ENCODE measurements around the gene PPP1R18. TPM values are rescaled to one million over a fixed set of nuclear protein-coding genes. Genes with fewer than 3 reads are reported as not detected.

Gene PPP1R18
- total RNA-seq, 1 experiment from 2014 or later: 49.9 TPM

- H3F3A ChIP-seq (ENCODE audit: low read length, unreplicated experiment): peaks cover 5% of the 10 kb centered on the region
- intact Hi-C loops (cut with micrococcal nuclease): loop anchor here (1.0 kb wide), 1 partner anchor 30 kb away; no protein-coding TSS in a partner anchor
- TF ChIP-seq EZH2phosphoT487 (IDR thresholded peaks at IDR 0.05; ENCODE audit: borderline replicate concordance, low read length): no peak
- no peak for TF ChIP-seq CTCF (conservative IDR thresholded peaks at IDR 0.05; ENCODE audit: low read depth, low read length)
- no peak for TF ChIP-seq EZH2 (IDR thresholded peaks at IDR 0.05; ENCODE audit: low read length, unreplicated experiment)
- H3K36me3 ChIP-seq (ENCODE audit: low read depth, low read length): peaks cover 25% of the 10 kb centered on the region
- no peaks in the 10 kb centered on the region for H3K9me3 ChIP-seq (ENCODE audit: low read length)
- peak within 1 kb of the TSS; percentile 90 for H2AFZ ChIP-seq (ENCODE audit: low read length)
- no TSS peak for BruUV-seq (replicated peaks)
- H3K9ac ChIP-seq (ENCODE audit: low read length): peak within 1 kb of the TSS; percentile 92
- ChIA-PET POLR2A (ENCODE audit: unreplicated experiment) (interaction anchor here (0.5 to 1.0 kb wide), 8 partner anchors 9 to 504 kb away, joined by 3 to 7 read pairs (median 4); partner anchors contain the start of genes MRPS18B, NRM and TRIM26), CTCF (interaction anchor here (0.7 to 1.1 kb wide), 2 partner anchors 26 to 30 kb away, joined by 3 to 4 read pairs; partner anchors contain the start of gene NRM)
- DNase-seq (peak; percentile 99), ATAC-seq (peak; percentile 76)
- no peaks in the 10 kb centered on the region for H3K27me3 ChIP-seq (ENCODE audit: low read length)
- H3K4me1 ChIP-seq (ENCODE audit: insufficient read depth, low read length): peaks cover 30% of the 10 kb centered on the region
- H3K4me3 ChIP-seq (ENCODE audit: low read length): peak within 1 kb of the TSS; percentile 71
- peaks cover 6% of the 10 kb centered on the region for H4K20me1 ChIP-seq (ENCODE audit: low read length)
- peak within 1 kb of the TSS; percentile 89 for H3K27ac ChIP-seq (ENCODE audit: low read length)
- H3K9me2 ChIP-seq (replicated peaks; ENCODE audit: low read length): no peaks in the 10 kb centered on the region
- peaks cover 63% of the 10 kb centered on the region for H3K79me2 ChIP-seq (ENCODE audit: low read length)
- H3K4me2 ChIP-seq (ENCODE audit: low read length): peak within 1 kb of the TSS; percentile 93
Measured at GRCh38 chr6:30717129-30717844, 30.8 kb upstream of the PPP1R18 start, which contains the start of gene MDC1. Gene MDC1 (minus strand): TSS chr6:30717281. CDS start chr6:30715175, 2,106 bp downstream.

- Histone ChIP-seq H3K4me1 (ENCODE audit: insufficient read depth, low read length) (peaks cover 30% of the 10 kb centered on the region), H3K4me3 (ENCODE audit: low read length) (peak overlapping the region; percentile 71), H3K79me2 (ENCODE audit: low read length) (peaks cover 58% of the 10 kb centered on the region), H3K9me3 (ENCODE audit: low read length) (no peaks in the 10 kb centered on the region), H3K9me2 (replicated peaks; ENCODE audit: low read length) (no peaks in the 10 kb centered on the region), H3K9ac (ENCODE audit: low read length) (peak overlapping the region; percentile 92), H3F3A (ENCODE audit: low read length, unreplicated experiment) (peaks cover 5% of the 10 kb centered on the region), H3K27ac (ENCODE audit: low read length) (peak overlapping the region; percentile 89), H4K20me1 (ENCODE audit: low read length) (peaks cover 4% of the 10 kb centered on the region), H3K36me3 (ENCODE audit: low read depth, low read length) (peaks cover 21% of the 10 kb centered on the region), H3K27me3 (ENCODE audit: low read length) (no peaks in the 10 kb centered on the region), H2AFZ (ENCODE audit: low read length) (peak overlapping the region; percentile 90), H3K4me2 (ENCODE audit: low read length) (peak overlapping the region; percentile 82)
- DNase-seq: no peak
- BruUV-seq (replicated peaks): TSS peak; percentile 63
- CTCF ChIA-PET: interaction anchor here (0.7 to 1.1 kb wide), 2 partner anchors 26 to 29 kb away, joined by 3 to 4 read pairs; partner anchors contain the start of gene NRM
- no peak for ATAC-seq
- TF ChIP-seq CTCF (conservative IDR thresholded peaks at IDR 0.05; ENCODE audit: low read depth, low read length) (no peak), EZH2phosphoT487 (IDR thresholded peaks at IDR 0.05; ENCODE audit: borderline replicate concordance, low read length) (no peak)
- POLR2A ChIA-PET (ENCODE audit: unreplicated experiment): interaction anchor here (0.5 to 1.0 kb wide), 5 partner anchors 12 to 99 kb away, joined by 3 to 7 read pairs (median 5); partner anchors contain the start of genes MRPS18B and NRM
- intact Hi-C loops (cut with micrococcal nuclease): loop anchor here (1.0 kb wide), 1 partner anchor 30 kb away; no protein-coding TSS in a partner anchor
Measured at GRCh38 chr6:30716879-30717128, 30.4 kb upstream of the PPP1R18 start.

- H3K9ac ChIP-seq (ENCODE audit: low read length): no peak overlapping the region
Measured at GRCh38 chr6:30714263-30714662, 27.8 kb upstream of the PPP1R18 start.

More at GRCh38 chr6:30714263-30714662, 27.8 kb upstream of the PPP1R18 start:
- Histone ChIP-seq H3K4me1 (ENCODE audit: insufficient read depth, low read length) (peaks cover 26% of the 10 kb centered on the region), H3K9me2 (replicated peaks; ENCODE audit: low read length) (no peaks in the 10 kb centered on the region), H3K79me2 (ENCODE audit: low read length) (peaks cover 35% of the 10 kb centered on the region), H3K4me2 (ENCODE audit: low read length) (no peak overlapping the region), H3K9me3 (ENCODE audit: low read length) (no peaks in the 10 kb centered on the region), H3K36me3 (ENCODE audit: low read depth, low read length) (peaks cover 19% of the 10 kb centered on the region), H3K27me3 (ENCODE audit: low read length) (no peaks in the 10 kb centered on the region), H3K27ac (ENCODE audit: low read length) (no peak overlapping the region), H3K4me3 (ENCODE audit: low read length) (no peak overlapping the region), H3F3A (ENCODE audit: low read length, unreplicated experiment) (no peaks in the 10 kb centered on the region), H2AFZ (ENCODE audit: low read length) (no peak overlapping the region), H4K20me1 (ENCODE audit: low read length) (no peaks in the 10 kb centered on the region)
- no peak for ATAC-seq
- intact Hi-C loops (cut with micrococcal nuclease): no loop called here
- ChIA-PET CTCF (no interaction called here), POLR2A (ENCODE audit: unreplicated experiment) (no interaction called here)
- no TSS peak for BruUV-seq (replicated peaks)
- DNase-seq: no peak
- TF ChIP-seq CTCF (conservative IDR thresholded peaks at IDR 0.05; ENCODE audit: low read depth, low read length) (no peak), EZH2phosphoT487 (IDR thresholded peaks at IDR 0.05; ENCODE audit: borderline replicate concordance, low read length) (no peak), EZH2 (IDR thresholded peaks at IDR 0.05; ENCODE audit: low read length, unreplicated experiment) (no peak)

Data from PC-3 (cell line).